CD14-positive monocyte (primary cell): ENCODE data around the gene ACE. TPM values are rescaled to one million over a fixed set of nuclear protein-coding genes. Genes with fewer than 3 reads are reported as not detected.

Experiments
- DNase-seq, 3 donors: peaks; one replicate each; pipeline ENCODE4 v3.0.0-alpha.2; 2011 to 2022
- H2AFZ ChIP-seq: 2 replicates; pipeline ENCODE4 v1.6.0; 2012; ENCODE audit warnings: mild to moderate bottlenecking, low read depth, low read length, inconsistent platforms; ENCODE audit not compliant: insufficient read depth, poor library complexity, severe bottlenecking
- H3K27ac ChIP-seq, 2 donors: 1 replicate in 1 of 2; 2 replicates in 1 of 2; pipeline ENCODE4 v1.5.1; 2012 to 2013; ENCODE audit warnings: low read length in 2 of 2, control low read depth in 1 of 2, inconsistent platforms in 1 of 2, low read depth in 1 of 2, mild to moderate bottlenecking in 1 of 2
- H3K27me3 ChIP-seq, 2 donors: one replicate each; pipeline versions ENCODE4 v1.6.0 to v1.6.1; 2011 to 2013; ENCODE audit warnings: low read length in 2 of 2; ENCODE audit not compliant: control insufficient read depth in 2 of 2, insufficient read depth in 2 of 2
- H3K36me3 ChIP-seq, 2 donors: replicated peaks in 1 of 2; 1 replicate in 1 of 2; 2 replicates in 1 of 2; pipeline versions ENCODE4 v1.5.1 to v1.6.1; 2012 to 2013; ENCODE audit warnings: low read length in 2 of 2, control low read depth in 1 of 2, inconsistent platforms in 1 of 2, mild to moderate bottlenecking in 1 of 2; ENCODE audit not compliant: insufficient read depth in 2 of 2, control insufficient read depth in 1 of 2
- H3K4me1 ChIP-seq, 2 donors: 1 replicate in 1 of 2; 2 replicates in 1 of 2; pipeline versions ENCODE4 v1.5.1 to v1.6.1; 2012 to 2013; ENCODE audit warnings: low read length in 2 of 2, control low read depth in 1 of 2, inconsistent platforms in 1 of 2, mild to moderate bottlenecking in 1 of 2, moderate library complexity in 1 of 2; ENCODE audit not compliant: insufficient read depth in 2 of 2, control insufficient read depth in 1 of 2
- H3K4me2 ChIP-seq: replicated peaks from 2 replicates; pipeline ENCODE3; 2012; ENCODE audit warnings: low read length, moderate library complexity, mild to moderate bottlenecking; ENCODE audit not compliant: poor library complexity, severe bottlenecking; ENCODE audit errors: extremely low read depth
- H3K4me3 ChIP-seq, 3 experiments: fragments of 200-600 bp in 1 of 3; sonication (generic) in 1 of 3; replicated peaks in 1 of 3; 1 replicate in 2 of 3; 2 replicates in 1 of 3; pipeline ENCODE4 v1.5.1; 2011 to 2013; ENCODE audit warnings: low read length in 3 of 3, mild to moderate bottlenecking in 3 of 3, control low read depth in 2 of 3, low read depth in 2 of 3, inconsistent platforms in 1 of 3, moderate library complexity in 1 of 3
- H3K79me2 ChIP-seq: 2 replicates; pipeline ENCODE4 v1.6.0; 2012; ENCODE audit warnings: mild to moderate bottlenecking, control low read depth, inconsistent platforms, low read length, moderate library complexity; ENCODE audit not compliant: insufficient read depth
- H3K9ac ChIP-seq: 2 replicates; pipeline ENCODE4 v1.6.0; 2017; ENCODE audit warnings: low read length, mild to moderate bottlenecking; ENCODE audit not compliant: insufficient read depth, poor library complexity, severe bottlenecking
- H3K9me3 ChIP-seq, 2 donors: replicated peaks in 1 of 2; 1 replicate in 1 of 2; 2 replicates in 1 of 2; pipeline versions ENCODE4 v1.5.1 to v1.6.1; 2012 to 2013; ENCODE audit warnings: low read length in 2 of 2, control low read depth in 1 of 2; ENCODE audit not compliant: control insufficient read depth in 1 of 2, insufficient read depth in 1 of 2
- H4K20me1 ChIP-seq: 2 replicates; pipeline ENCODE4 v1.6.0; 2012; ENCODE audit warnings: mild to moderate bottlenecking, low read length, control low read depth, moderate library complexity; ENCODE audit not compliant: insufficient read depth
- H3K27ac Mint-ChIP-seq, 7 donors: one replicate each; pipeline ENCODE4 v1.8.0; 2020; ENCODE audit warnings: mild to moderate bottlenecking in 7 of 7, mixed read lengths in 7 of 7, moderate library complexity in 6 of 7, inconsistent platforms in 2 of 7
- H3K27me3 Mint-ChIP-seq, 3 donors: one replicate each; pipeline ENCODE4 v1.8.0; 2021 to 2022; ENCODE audit warnings: low read depth in 3 of 3, mild to moderate bottlenecking in 3 of 3, mixed read lengths in 3 of 3, moderate library complexity in 3 of 3, inconsistent platforms in 1 of 3
- H3K36me3 Mint-ChIP-seq, 2 donors: one replicate each; pipeline ENCODE4 v1.8.0; 2020; ENCODE audit warnings: mixed read lengths in 2 of 2, inconsistent platforms in 1 of 2, mild to moderate bottlenecking in 1 of 2
- H3K4me1 Mint-ChIP-seq: one replicate; pipeline ENCODE4 v1.8.0; 2020; ENCODE audit warnings: mild to moderate bottlenecking, mixed read lengths
- H3K4me3 Mint-ChIP-seq, 2 donors: one replicate each; pipeline ENCODE4 v1.8.0; 2020; ENCODE audit warnings: mild to moderate bottlenecking in 2 of 2, mixed read lengths in 2 of 2, moderate library complexity in 1 of 2
- H3K9me3 Mint-ChIP-seq, 7 donors: one replicate each; pipeline ENCODE4 v1.8.0; 2020 to 2022; ENCODE audit warnings: mixed read lengths in 7 of 7, mild to moderate bottlenecking in 6 of 7, moderate library complexity in 6 of 7, inconsistent platforms in 2 of 7
- CTCF ChIP-seq: fragments of 200-600 bp; IDR thresholded peaks from one replicate; pipeline ENCODE4 v1.8.0; 2022; ENCODE audit warnings: antibody characterized with exemption, mild to moderate bottlenecking
- WGBS: methylation state at CpG from one replicate; pipeline ENCODE4 v1.1.5; 2013; ENCODE audit warnings: missing lambda C conversion rate; ENCODE audit not compliant: insufficient coverage; 5-methylcytosine and 5-hydroxymethylcytosine counted together
- intact Hi-C, 2 donors: fragments of 100-400 bp; cut with micrococcal nuclease; formaldehyde crosslinking; loops; one replicate each; pipeline versions ENCODE4 v1.15.0 to v1.15.1; 2023
- polyA plus RNA-seq, 3 donors: library from polyadenylated mRNA; depleted of rRNA in 1 of 3; unstranded in 2 of 3; stranded (reverse) in 1 of 3; fragments of 300-500 nt in 2 of 3; fragments of >200 nt in 1 of 3; fragmentation: Illumina TruSeq in 2 of 3; gene quantifications; 1 replicate in 2 of 3; 2 replicates in 1 of 3; pipeline ENCODE4 v1.2.3, GENCODE V29; 2012 to 2021

Gene ACE
- polyA plus RNA-seq, 3 donors: 0.55 TPM; not detected in 2

DNA sequence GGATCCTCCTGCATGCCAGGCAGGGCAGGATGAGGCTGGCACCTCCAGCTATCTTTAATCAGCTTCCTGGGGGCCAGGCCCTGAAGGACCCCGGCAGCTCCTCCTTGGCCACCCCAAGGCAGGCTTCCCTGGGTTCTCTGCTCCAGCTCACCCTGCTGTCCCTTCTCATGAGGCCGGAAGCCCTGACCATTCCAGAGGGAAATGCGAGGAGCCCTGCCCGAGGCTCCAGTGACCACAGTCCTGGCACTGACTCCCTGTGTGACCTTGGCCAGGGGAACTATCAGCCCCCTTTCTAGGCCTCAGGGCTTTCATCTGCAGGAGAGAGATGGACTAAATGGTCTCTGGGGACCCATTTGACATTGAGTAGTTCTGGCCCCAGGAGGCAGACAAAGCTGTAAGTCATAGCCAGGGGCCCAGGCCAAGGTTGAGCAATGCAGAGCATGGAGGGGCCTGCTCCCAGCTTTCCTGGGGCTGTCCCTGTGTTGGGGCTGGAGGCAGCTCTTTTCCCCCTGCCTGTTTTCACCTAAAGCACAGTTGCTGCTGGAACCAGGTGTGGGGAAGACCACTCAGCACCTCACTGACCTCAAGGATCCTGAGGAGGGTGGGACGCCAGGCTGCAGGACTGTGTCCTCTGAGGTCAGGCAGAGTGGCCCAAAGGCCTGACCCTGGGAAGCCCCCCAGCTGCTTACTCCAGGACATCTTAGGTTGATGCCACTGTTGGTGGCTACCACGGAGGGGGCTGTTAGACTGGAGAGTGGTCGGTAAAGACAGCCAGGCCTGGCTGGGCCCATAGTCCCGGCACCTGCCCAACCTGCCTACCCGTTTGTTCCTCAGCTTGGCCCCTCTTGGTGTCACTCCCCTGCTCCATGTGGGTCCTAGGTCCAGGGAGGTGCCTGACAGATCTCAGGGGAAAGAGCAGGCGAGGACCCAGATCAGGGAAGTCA is 54.4 kb downstream of the ACE start:
- Histone ChIP-seq H3K4me2 (no peak overlapping the region), H2AFZ (no peak overlapping the region), H3K9me3 (no peaks in the 10 kb centered on the region), H3K4me1 (no peaks in the 10 kb centered on the region), H3K4me3 (no peak overlapping the region), H3K36me3 (no peaks in the 10 kb centered on the region), H3K27ac (no peak overlapping the region), H3K9ac (no peak overlapping the region), H3K27me3 (no peaks in the 10 kb centered on the region), H3K79me2 (no peaks in the 10 kb centered on the region), H4K20me1 (no peaks in the 10 kb centered on the region)
- Mint-ChIP-seq H3K27ac (peak overlapping the region in 1 of 7 donors; percentile 17), H3K36me3 (no peaks in the 10 kb centered on the region), H3K4me3 (no peak overlapping the region), H3K27me3 (peaks cover 3 to 9% (median 6%) of the 10 kb centered on the region in 3 donors), H3K4me1 (no peaks in the 10 kb centered on the region), H3K9me3 (no peaks in the 10 kb centered on the region)
- 88% methylated on average over 10 of the region's 10 CpGs for WGBS
- intact Hi-C loops: no loop called here
- no peak for DNase-seq
- TF ChIP-seq CTCF: no peak

DNA sequence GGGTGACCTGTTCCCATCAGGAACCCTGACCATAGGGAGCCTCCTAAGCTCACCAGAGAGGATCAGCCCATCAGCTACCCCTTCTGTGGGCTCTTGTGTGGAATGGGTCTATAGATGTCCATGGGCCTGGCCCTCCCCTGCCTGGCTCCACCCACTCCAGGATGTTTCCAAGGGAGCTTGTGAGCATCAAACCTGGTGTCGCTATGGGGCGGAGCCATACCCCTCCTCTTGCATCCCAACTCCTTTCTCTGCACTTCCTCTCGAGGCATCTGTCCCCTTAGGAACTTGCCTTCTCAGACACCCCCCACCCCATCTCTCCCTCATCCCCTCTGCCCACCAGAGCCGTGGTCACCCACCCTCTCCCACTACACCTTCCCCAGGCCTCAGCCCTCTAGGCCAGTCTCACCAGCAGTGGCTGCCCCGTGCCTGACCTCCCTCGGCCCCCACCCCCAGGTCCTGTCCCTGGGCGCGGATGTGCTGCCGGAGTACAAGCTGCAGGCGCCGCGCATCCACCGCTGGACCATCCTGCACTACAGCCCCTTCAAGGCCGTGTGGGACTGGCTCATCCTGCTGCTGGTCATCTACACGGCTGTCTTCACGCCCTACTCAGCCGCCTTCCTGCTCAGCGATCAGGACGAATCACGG is 56.7 kb downstream of the ACE start:
- intact Hi-C loops: no loop called here
- WGBS: 93% methylated on average over 20 of the region's 20 CpGs

More for the DNA sequence above, 56.7 kb downstream of the ACE start:
- no peak for DNase-seq
- Histone ChIP-seq H3K4me3 (no peak overlapping the region), H3K4me1 (no peaks in the 10 kb centered on the region), H3K9me3 (peaks cover 0 to 2% of the 10 kb centered on the region in 2 donors), H3K27ac (no peak overlapping the region), H3K79me2 (no peaks in the 10 kb centered on the region), H4K20me1 (no peaks in the 10 kb centered on the region), H2AFZ (no peak overlapping the region), H3K36me3 (no peaks in the 10 kb centered on the region), H3K4me2 (no peak overlapping the region), H3K27me3 (peaks cover 2 to 17% of the 10 kb centered on the region in 2 donors), H3K9ac (no peak overlapping the region)
- no peak overlapping the region for H3K27ac Mint-ChIP-seq
- peaks cover 18 to 23% (median 19%) of the 10 kb centered on the region in 3 donors for H3K27me3 Mint-ChIP-seq
- peaks cover 3% of the 10 kb centered on the region for H3K4me1 Mint-ChIP-seq
- peaks cover 0 to 2% (median 0%) of the 10 kb centered on the region in 7 donors for H3K9me3 Mint-ChIP-seq
- no peaks in the 10 kb centered on the region for H3K36me3 Mint-ChIP-seq
- no peak for TF ChIP-seq CTCF
- no peak overlapping the region for H3K4me3 Mint-ChIP-seq
